Activated CD8-positive, alpha-beta memory T cell treated with anti-CD3 and anti-CD28 coated beads, Interleukin-2, amount 50 U/mL, for 4 hours (primary cell): ENCODE data around the gene PCNP.
A peak's percentile ranks its signal among the peaks of the same experiment; 100 is the strongest.
"Not testable (repeated sequence)": the region's sequence is repeated elsewhere in the genome, so short reads cannot be mapped to it uniquely, and the experiment has no call there.

Experiments
- DNase-seq: peaks from one replicate; pipeline ENCODE4 v3.0.0-alpha.2; 2020

Gene PCNP

GRCh38 chr3:101634591-101635196 is 60.7 kb downstream of the PCNP start:
- DNase-seq: no peak

- no peak for DNase-seq
These were observed 61.4 kb downstream of the PCNP start for GRCh38 chr3:101635345-101635744.

- peak; percentile 60 for DNase-seq
These were observed 62.2 kb downstream of the PCNP start for GRCh38 chr3:101635954-101636798.

- DNase-seq: no peak
These were observed 63.5 kb downstream of the PCNP start for GRCh38 chr3:101637451-101637850.

- DNase-seq: no peak
These were observed 64.3 kb downstream of the PCNP start for GRCh38 chr3:101638261-101638745.

- no peak for DNase-seq
These were observed 65.4 kb downstream of the PCNP start for GRCh38 chr3:101639280-101639963.

- no peak for DNase-seq
These were observed 66.3 kb downstream of the PCNP start for GRCh38 chr3:101640256-101640655.

- DNase-seq: not testable (repeated sequence)
These were observed 67.6 kb downstream of the PCNP start for GRCh38 chr3:101641397-101642115.

GRCh38 chr3:101642441-101642840 is 68.5 kb downstream of the PCNP start:
- DNase-seq: no peak

- no peak for DNase-seq
These were observed 69.2 kb downstream of the PCNP start for GRCh38 chr3:101643009-101643844.
